Stimulated activated CD4-positive, alpha-beta T cell treated with anti-CD3 and anti-CD28 coated beads, Interleukin-1b, Interleukin-23, amount 100 ng/mL, for 1 hour (primary cell): Measurements from ENCODE around the gene TAOK1.

Experiments used
- DNase-seq, 2 donors: peaks; one replicate each; pipeline ENCODE4 v3.0.0-alpha.2; 2020; ENCODE audit warnings: low read depth in 2 of 2

The TAOK1 gene

DNA sequence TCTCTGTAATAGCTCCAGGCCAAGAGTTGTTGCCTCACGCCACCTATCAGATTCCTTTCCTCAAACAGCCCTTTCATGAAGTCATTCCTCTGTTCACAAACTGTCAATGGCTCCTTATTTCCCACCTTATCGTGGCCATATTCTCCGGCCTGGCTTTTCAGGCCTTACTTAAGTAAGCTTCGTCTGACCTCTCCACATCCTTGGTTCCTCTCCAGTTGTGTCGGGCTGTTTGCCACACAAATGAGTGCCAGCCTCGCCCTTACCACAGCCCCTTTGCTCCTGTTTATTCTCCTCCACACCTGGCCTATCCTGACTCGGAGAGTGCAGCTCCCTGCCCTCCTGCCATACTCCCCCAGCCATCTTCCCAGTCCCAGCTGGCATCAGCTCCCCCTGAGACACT is 180.4 kb downstream of the TAOK1 start:
- no peak for DNase-seq

DNA sequence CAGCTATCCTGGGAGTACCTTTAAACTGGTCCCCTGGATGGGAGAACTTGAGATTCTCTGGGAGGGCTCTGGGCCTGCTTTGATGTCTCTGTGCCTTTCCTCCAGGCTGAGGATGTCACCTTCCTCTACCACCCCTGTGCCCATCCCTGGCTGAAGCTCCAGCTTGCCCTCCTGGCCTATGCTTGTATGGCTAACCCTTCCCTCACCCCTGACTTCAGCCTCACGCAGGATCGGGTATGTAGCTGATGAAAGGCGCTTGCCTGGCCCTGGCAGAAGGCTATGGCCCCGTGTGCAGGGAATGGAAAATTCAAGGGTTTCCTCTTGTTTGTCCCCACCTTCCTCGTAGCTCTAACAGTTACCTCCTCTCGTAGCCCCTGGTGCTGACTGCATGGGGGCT is 181.3 kb downstream of the TAOK1 start:
- DNase-seq = no peak

DNA sequence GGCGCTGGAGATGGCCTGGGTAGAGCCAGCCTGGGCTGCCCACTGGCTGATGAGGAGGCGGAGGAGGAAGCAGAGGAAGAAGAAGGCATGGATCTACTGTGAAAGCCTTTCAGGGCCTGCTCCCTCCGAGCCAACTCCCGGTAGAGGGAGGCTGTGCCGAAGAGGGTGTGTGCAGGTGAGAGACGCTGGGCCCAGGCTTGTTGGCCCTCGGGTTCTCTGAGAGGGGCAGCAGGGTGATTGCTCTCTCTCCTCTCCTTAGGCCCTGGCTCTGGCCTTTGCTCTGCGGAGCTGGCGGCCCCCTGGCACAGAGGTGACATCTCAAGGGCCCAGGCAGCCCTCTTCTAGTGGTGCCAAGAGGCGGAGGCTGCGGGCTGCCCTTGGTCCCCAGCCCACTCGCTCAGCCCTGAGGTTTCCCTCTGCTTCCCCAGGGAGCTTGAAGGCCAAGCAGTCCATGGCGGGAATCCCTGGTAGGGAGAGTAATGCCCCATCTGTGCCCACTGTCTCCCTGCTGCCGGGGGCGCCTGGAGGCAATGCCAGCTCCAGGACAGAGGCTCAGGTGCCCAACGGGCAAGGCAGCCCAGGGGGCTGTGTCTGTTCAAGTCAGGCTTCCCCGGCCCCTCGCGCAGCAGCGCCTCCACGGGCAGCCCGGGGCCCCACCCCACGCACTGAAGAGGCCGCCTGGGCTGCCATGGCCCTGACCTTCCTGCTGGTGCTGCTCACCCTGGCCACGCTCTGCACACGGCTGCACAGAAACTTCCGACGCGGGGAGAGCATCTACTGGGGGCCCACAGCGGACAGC is 181.9 kb downstream of the TAOK1 start:
- no peak for DNase-seq

DNA sequence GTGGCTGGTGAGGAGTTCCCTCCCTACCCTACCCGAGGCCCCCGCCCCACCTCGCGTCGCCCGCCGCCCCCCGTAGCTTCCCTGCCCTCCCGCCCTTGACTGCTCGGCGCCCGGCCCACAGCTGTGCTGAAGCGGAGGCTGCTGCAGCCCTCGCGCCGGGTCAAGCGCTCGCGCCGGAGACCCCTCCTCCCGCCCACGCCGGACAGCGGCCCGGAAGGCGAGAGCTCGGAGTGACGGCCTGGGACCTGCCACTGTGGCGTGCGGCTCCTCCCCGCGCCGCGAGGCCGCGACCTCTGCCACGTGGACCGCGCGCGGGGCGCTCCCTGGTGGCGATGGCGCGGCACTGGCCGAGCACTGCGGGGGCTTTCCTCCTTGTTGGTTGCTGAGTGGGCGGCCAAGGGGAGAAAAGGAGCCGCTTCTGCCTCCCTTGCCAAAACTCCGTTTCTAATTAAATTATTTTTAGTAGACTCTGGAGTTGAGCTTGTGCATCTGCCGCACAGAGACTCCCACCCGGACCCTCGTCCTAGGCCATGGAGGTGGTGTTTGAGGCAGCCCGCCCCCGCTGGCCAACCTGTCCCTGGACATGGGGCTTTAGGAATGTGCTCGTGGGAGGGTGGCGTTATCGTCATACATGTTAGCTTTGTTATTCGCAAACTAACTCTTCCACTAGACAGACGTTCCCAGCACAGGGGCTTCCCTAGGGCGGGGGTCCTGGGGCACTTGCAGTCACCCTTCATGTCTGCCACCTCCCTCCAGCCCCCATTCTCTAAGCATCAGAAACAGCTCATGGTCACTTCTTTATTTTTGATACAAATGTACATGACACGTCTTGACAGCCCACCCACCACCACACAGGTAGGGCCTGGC is 182.8 kb downstream of the TAOK1 start:
- DNase-seq = no peak

DNA sequence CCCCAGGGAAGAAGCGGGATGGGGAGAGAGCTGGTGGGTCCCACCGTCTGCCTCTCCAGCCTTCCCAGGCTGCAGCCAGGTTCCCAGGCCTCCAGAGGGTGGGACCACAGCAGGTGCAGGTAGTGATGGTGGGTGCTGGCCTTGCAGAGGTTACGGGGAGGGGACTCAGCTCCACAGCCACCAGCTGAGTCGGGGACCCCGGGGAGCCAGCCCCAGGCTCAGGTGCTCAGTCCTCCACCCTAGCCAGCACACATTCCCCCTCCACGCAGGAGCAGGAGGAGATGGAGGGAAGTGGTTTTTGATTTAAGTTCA is 183.4 kb downstream of the TAOK1 start:
- no peak for DNase-seq

DNA sequence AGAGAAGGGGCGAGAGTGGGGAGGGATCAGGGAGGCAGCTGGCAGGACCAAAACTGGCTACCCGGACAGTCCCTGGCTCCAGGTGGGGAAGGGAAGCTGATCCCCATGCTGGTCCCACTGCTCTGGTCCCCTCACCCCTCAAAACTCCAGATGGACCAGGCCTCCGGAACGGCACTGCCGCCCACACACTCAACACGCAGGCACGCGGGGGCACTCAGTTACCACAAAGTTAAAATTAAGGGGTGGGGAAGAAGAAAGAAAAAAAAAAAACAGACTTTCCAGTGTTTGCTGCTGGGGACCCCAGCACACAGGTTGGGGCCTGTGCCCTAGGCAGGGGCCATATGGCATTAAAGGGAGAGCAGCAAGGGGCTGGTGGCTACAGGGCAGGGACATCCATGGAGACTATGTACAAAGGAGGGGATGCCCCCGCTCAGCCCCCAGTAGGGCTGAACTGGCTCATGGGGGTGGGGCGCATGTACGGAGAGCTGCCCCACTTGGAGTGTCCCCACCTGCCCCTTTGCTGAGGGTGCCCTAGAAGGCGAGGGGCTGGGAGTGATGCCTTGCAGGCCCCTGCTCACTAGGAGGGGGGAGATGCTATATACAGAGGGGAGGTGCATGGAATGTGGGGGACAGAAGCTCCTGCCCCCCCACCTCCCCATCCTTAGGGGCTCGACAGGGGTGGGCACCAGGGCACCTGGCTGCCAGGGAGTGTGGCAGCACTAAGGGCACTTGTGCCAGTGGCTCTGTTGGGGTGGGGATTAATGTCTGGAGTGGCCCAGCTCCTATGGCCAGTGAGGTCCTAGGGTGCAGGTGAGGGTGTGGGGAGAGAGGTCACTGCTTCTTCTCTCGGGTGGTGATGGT is 183.9 kb downstream of the TAOK1 start:
- DNase-seq = no peak

DNA sequence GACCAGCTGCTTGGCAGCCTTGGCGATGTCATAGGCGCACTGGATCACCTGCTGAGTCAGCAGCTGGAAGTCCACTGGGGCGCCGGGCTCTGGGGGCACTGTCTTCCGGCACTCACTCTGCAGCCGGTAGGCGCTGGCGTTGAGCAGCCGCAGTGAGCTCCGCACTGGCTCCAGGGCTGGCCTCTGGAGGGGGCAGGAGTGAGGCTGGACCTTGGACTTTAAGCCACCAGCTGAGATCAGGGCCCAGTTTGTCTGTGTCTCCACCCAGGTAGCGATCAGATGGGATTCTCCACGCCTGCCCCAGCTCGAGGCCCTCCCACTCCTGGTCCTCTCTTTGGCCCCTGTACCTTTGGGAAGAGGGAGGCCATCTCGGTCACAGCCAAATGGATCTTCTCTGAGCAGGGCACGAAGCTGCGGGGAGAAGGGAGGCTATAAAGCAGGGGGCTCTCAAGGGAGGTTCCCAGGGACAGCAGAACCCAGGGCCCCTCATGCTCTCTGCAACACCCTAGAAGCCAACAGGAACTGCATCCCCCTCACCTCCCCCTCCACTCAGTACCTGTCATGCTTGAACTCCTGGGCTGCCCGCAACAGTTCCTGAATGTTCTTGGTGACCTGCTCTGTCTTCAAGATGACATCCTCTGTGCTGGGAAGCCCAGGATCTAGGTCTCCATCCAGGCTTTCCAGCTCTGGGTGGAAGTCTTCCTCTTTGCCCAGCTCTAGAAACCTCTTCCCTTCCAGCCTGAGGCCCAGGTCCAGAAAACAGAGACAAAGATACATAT is 184.8 kb downstream of the TAOK1 start:
- DNase-seq = no peak

DNA sequence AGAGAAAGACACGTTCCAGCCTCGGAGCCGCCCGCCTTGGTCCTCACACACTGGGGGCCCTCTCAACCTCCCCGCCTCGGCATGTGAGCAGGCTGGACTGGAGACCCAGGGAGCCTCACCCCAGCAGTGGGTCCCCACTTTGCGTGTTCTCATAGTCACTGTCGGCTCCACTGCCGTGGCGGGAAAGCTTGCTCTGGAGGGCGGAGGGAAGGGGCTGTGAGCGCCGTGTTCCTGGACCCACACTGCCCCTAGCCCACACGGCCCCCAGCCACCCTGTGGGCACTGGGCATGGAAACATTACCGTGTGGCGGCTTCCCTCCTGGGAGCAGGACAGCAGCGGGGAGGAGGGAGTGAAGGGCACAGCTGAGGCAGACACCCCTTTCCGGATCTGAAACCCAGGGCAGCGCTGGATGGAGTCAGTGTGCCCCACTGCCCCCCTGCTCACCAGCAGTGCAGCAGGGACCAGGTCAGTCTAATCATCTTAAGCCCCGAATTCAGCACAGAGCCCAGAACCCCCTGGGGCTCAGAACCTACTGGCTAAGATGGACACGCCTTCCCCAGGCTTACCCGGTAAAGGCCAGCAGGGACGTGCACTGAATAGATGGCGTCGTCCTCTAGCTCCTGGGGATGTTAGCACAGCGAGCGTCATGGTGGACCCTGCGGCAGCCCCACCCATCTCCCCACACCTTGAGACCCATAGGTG is 185.5 kb downstream of the TAOK1 start:
- no peak for DNase-seq

DNA sequence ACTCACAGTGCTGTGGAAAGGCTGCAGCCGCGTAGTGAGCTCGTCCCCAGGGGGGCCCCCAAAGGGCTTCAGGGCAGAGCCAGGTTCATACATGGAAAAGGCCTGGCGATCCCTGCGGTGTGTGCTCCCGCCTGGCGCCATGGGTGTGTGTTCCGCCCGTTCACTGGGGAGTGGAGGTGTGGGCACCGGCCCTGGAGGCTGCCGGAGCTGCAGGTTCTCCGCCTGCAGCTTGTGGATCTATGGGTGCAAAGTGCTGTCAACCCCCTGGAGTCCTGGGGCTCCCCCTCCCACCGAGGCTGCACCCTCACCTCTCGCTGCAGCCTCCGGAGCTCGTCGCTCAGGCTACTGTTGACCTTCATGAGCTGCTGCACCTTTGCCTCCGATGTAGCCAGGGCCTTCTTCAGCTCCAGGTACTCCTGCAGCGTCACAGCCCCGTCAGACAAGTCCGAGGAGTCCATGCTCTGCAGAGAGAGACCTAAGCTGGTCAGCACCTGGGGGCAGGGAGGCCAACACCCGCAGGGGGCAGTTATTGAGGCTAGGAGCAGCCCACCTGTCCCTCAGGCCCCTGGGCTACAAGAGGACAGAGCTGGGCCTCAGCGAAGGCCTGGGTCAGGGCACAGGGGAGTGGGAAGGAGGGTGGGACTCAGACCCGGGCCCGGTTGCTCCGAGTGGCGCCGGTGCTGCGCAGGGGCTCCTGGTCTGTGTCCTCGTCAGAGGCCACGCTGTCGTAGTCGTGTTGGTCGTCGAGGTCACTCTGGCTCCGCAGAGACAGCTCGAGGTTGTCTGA is 186.2 kb downstream of the TAOK1 start:
- DNase-seq = no peak

DNA sequence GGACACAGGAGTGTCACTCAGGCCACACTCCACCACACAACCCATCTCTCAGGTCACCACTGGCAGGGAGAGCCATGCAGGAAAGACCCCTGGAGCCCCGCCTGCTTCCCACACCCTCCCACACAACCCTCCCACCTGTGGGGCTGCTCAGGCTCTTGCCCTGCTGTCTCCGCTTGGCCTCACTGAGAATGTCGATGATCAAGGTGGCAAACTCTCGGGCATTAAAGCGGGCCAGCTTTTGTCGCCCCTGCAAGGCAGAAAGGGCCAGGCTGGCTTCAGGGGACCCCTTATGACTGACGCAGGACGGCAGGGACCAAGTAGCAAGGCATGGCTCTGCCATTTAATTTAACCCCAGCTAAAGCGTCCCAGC is 186.8 kb downstream of the TAOK1 start:
- DNase-seq = no peak

DNA sequence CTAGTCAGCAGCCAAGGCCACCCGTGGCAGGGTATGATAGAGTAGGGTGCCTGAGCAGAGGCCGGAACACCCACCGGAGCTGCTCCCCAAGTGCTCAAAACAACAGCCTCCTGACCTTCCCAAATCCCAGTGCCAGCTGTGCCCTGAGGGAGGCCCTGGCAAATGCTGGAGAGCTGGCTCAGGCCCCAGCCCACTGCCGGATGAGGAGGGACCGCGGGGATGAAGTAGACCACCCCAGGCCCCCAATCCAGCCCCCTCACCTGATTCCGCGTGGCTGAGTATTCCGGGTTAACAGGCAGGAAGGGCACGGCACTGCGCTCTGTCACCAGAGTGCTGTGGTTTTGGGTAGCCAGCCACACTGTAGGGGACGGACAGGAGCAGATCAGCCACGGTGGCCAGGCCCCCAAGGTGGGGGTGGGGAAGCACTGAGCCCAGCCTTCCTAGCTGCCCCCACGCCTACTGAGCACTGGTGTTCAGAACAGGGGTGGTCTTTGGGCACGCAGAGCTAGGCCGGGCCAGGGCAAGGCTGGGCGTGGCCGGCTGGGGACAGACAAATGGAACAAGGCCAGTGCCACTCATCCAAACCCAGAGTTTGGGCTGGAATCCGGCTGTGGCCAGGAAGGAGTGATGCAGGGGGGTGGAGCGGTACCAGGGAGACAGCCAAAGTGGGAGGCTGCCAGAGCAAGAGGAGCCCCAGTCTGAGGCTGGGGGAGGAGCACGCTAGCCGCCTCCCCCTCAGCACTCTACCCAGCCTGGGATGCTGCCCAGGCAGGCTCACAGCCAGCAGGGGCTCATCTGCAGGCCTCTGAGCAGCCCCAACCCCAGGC is 187.4 kb downstream of the TAOK1 start:
- DNase-seq = no peak

DNA sequence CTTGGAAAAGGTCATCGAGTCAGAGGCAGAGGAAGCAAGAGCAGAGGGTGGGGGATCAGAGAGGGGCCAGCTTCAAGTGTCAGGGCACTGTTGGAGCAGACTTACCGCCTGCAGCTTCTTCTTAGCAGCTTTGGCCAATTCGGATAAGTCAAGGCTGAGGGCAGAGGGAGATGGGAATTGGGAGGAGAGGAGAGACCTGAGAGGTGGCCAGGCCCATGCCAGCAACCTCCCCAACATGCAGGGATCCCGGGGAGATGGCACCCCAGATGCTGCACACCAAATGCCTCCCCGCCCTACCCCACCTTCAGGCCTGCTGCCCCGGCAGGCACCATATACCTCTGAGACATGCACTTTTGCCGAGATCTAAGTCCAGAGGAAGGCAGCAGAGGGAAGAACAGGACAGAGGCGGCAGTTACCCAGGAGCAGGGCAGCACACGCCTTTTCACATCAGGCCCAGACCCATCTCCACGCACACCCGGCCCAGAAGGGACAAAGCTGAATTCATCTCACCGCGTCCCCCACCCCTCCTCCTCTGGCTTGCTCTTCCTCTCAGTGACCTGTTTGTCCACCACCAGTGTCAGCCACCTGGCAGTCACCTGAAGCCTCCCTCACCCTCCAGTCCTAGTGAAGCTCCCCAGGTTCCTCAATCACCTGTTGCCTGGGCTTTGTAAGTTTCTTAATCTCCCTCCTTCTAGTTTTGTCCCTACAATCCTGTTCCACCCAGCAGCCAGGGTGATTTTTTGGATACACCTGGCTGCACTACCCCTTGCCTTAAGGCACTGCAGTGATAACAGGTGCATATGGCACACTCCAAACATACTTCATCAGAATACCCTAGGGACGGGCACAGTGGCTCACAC is 188.7 kb downstream of the TAOK1 start:
- no peak for DNase-seq

DNA sequence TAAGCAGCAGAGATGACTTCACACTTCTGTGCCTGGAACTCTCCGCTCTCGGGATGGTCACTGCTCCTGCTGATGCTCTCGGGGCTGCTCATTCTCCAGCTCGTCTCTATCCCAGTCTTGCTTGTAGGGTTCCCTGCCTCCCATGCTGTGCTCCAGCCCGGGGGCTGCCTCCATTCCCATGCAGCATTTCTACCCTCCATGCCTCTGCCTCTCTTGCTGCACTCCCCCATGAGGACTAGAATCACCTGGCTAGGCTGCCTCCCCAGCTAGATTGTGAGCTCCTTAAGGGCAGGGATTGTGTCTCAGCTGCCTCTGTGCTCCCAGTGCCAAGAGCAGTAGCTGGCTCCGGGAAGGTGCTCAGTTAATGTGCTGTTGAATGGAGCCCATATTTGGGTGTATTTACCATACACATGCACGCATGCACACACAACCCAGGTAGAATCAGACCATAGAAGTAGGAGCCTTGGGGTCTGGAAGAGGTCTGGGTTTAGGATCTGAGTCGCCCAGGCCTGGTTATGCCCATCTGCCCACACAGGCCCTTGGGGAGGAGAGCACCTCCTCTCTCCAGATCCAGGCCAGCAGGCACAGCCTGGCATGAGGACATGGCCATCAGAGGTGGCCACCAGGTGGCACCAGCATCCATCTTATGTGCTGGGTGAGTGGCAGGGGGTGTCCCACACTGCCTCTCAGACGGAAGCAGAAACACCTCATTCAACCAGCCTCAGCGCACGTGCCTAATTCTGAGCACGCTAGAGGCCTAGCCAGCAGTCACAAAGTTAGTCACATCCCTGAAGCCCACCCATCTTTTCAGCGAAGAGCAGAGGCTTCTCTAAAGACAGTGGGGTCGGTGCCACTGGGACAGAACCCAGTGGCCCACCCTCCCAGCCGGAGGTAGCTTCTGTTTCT is 190.0 kb downstream of the TAOK1 start:
- DNase-seq = peak; percentile 80 to 85

DNA sequence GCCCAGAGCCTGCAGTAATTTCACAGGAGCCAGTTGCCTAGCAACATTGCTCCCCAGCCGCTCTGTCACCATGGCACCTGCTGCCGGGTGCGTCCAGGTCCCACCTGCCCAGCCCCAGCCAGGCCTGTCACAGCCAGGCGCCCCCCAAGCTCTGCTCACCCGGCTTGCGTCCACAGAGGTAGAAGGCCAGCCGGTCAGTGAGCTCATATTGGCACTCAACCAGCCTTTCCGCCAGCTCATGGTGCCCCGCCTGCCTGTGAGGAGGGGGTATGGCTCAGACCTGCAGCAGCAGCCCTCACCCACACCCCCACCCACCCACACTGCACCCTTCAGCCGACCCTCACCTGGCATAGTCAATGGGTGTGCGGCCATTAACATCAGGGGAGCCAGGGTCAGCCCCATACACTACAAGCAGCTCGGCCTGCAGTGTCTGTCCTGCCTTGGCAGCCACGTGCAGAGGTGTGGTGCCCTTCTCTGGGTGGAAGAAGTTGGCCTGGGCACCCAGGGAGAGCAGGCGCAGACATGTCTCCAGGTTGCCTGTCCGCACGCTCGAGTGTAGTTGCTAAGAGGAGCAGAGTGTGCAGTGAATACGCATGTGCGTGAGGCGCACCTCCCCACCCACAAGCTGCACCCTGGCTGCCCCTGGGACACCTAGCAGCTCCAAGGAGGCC is 191.6 kb downstream of the TAOK1 start:
- no peak for DNase-seq

DNA sequence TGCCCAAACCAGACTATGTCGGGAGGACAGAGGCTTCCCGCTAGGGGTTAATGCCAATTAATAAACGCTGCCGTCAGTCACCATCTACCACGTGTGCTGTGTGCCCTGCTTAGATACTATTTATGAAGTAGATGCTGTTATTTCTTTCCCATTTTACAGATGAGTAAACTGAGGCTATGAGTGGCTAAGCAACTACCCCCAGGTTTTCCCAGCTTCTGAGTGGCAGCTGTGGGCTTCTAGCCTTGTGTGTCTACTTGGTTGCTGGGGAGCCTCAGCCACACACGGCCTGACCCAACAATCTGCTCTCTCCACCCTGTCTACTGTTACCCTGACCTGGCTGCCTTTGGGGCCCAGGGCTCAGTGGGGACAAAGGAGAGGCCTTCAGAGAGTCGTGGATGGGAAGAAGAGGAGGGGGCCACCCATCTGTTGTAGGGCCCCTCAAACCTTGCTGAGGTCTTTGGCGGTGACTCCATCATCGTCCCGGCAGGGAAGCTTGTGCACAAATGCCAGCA is 192.1 kb downstream of the TAOK1 start:
- no peak for DNase-seq

DNA sequence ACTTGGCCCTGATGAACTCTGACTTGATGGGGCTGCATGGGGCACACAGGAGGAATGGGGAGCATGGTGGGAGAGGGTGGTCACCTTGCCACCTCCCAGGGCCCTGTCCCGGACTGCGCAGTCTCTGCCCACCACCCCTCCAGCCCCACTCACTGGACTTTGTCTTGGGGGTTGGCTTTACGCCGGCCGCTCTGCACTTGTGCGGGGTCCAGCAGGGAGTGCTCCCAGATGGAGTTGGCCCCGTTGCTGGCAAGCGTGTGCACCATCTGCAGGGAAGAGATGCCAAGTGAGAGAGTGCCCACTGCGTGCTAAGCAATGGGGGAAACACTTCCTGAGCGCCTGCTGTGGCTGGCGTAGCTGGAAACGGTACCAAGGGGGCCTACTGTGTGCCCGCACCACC is 192.6 kb downstream of the TAOK1 start:
- DNase-seq = no peak
